Cardiac muscle cell (in vitro differentiated cells and primary cell): ENCODE data around the gene LIMS1. TPM values are rescaled to one million over a fixed set of nuclear protein-coding genes. Genes with fewer than 3 reads are reported as not detected.
"Not testable (repeated sequence)": the region's sequence is repeated elsewhere in the genome, so short reads cannot be mapped to it uniquely, and the experiment has no call there.

Source experiments
- DNase-seq, 2 donors: peaks; one replicate each; pipeline versions ENCODE4 v3.0.0 to v3.0.0-alpha.2; 2010 to 2017; ENCODE audit warnings: low read depth in 1 of 2, low spot score in 1 of 2
- H3K27ac ChIP-seq: fragments of 200-600 bp; sonication (generic); 2 replicates; pipeline ENCODE4 v1.5.1; 2016
- H3K27me3 ChIP-seq: fragments of 200-600 bp; sonication (generic); 2 replicates; pipeline ENCODE4 v1.6.0; 2016; ENCODE audit warnings: control low read depth
- H3K36me3 ChIP-seq: fragments of 200-600 bp; sonication (generic); 2 replicates; pipeline ENCODE4 v1.5.1; 2016; ENCODE audit warnings: control low read depth
- H3K4me1 ChIP-seq: fragments of 200-600 bp; sonication (generic); 2 replicates; pipeline ENCODE4 v1.8.1; 2017; ENCODE audit warnings: low read depth, mild to moderate bottlenecking, mixed run types
- H3K4me3 ChIP-seq: fragments of 200-600 bp; sonication (generic); 2 replicates; pipeline ENCODE4 v1.5.1; 2016; ENCODE audit warnings: mild to moderate bottlenecking
- H3K9me3 ChIP-seq: fragments of 200-600 bp; sonication (generic); 2 replicates; pipeline ENCODE4 v1.5.1; 2017; ENCODE audit warnings: low read depth, mild to moderate bottlenecking, control low read depth
- polyA plus RNA-seq: library from polyadenylated mRNA; unstranded; fragments of >200 nt; fragmentation: Nextera tagmentation; extraction: Ambion mirVana; gene quantifications from 2 replicates; pipeline ENCODE4 v1.2.1, GENCODE V29; 2016
- total RNA-seq: library from RNA; depleted of rRNA; stranded (reverse); fragments of >200 nt; gene quantifications from 2 replicates; pipeline ENCODE4 v1.2.3, GENCODE V29; 2016
- TF ChIP-seq, protein P1 (sequence below): IDR thresholded peaks from 2 replicates; pipeline ENCODE4 v1.5.1; 2012; ENCODE audit warnings: low read depth, mild to moderate bottlenecking, low read length

The LIMS1 gene
- total and polyA plus RNA-seq, 2 experiments from 2014 or later: 29.8 to 56.8 TPM

- Histone ChIP-seq H3K9me3 (no peaks in the 10 kb centered on the region), H3K36me3 (no peaks in the 10 kb centered on the region), H3K4me3 (peak within 1 kb of the TSS; percentile 78), H3K4me1 (peaks cover 4% of the 10 kb centered on the region), H3K27me3 (no peaks in the 10 kb centered on the region), H3K27ac (peak within 1 kb of the TSS; percentile 93)
- TF ChIP-seq, protein P1, sequence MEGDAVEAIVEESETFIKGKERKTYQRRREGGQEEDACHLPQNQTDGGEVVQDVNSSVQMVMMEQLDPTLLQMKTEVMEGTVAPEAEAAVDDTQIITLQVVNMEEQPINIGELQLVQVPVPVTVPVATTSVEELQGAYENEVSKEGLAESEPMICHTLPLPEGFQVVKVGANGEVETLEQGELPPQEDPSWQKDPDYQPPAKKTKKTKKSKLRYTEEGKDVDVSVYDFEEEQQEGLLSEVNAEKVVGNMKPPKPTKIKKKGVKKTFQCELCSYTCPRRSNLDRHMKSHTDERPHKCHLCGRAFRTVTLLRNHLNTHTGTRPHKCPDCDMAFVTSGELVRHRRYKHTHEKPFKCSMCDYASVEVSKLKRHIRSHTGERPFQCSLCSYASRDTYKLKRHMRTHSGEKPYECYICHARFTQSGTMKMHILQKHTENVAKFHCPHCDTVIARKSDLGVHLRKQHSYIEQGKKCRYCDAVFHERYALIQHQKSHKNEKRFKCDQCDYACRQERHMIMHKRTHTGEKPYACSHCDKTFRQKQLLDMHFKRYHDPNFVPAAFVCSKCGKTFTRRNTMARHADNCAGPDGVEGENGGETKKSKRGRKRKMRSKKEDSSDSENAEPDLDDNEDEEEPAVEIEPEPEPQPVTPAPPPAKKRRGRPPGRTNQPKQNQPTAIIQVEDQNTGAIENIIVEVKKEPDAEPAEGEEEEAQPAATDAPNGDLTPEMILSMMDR: no peak
- DNase-seq: peak; percentile 95 to 99
Measured at GRCh38 chr2:108719149-108720044, 185.1 kb downstream of the LIMS1 start, which contains the start of gene RANBP2. Gene RANBP2, plus strand, starts transcription at chr2:108719482. Its CDS starts 125 bp downstream, at chr2:108719607.

DNA sequence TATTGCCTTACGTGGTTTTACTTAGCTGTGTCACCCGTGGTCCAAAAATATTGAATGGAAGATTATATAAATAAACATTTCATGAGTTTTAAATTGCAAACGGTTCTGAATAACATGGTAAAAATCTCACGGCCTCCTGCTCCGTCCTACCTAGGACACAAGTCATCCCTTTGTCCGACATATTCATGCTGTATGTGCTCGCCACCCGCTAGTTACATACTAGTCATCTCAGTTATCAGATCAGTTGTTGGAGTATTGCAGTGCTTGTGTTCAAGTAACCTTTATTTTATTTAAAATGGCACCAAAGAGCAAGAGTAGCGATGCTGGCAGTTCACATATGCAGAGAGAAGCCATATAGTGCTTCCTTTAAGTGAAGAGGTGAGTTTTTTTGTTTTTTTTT, 191.8 kb downstream of the LIMS1 start:
- DNase-seq, H3K36me3 ChIP-seq, H3K9me3 ChIP-seq, H3K27ac ChIP-seq, H3K4me1 ChIP-seq, H3K27me3 ChIP-seq, H3K4me3 ChIP-seq: not testable (repeated sequence)

DNA sequence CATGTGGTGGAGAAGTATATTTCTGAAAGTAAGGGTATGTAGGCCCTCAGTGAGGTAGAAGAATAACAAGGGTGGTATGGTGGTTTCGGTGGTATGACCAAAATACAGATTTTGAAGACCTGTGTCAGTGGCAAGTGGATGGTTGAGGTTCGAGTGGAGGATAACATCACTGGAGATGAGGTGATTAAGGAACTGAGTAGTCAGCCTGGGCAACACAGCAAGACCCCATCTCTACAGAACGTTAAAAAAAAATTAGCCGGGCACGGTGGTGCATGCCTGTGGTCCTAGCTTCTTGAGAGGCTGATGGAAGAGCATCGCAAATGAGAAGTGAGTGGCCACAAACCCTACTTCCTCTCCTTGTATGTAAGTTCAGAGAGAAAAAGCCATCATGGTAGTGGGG, 200.4 kb downstream of the LIMS1 start:
- H3K4me1 ChIP-seq, H3K4me3 ChIP-seq, H3K9me3 ChIP-seq, H3K27me3 ChIP-seq, H3K27ac ChIP-seq, DNase-seq: not testable (repeated sequence)
- peaks cover 15% of the 10 kb centered on the region for H3K36me3 ChIP-seq

Other genes with a start within 250 kb of the LIMS1 start
- gene SULT1C2, start 245.6 kb upstream of the LIMS1 start, total RNA-seq: 3.2 and 3.8 TPM in 2 replicates
- gene SULT1C2, start 245.6 kb upstream of the LIMS1 start, polyA plus RNA-seq: 1.1 and 1.6 TPM in 2 replicates
- 9.3 and 14.3 TPM in 2 replicates for gene SULT1C4, start 156.5 kb upstream of the LIMS1 start, total RNA-seq
- gene SULT1C4, start 156.5 kb upstream of the LIMS1 start, polyA plus RNA-seq: 10.6 and 21.7 TPM in 2 replicates
- 6.6 and 16.1 TPM in 2 replicates for gene GCC2, start 85.3 kb upstream of the LIMS1 start, total RNA-seq
- 25.1 and 46.5 TPM in 2 replicates for gene GCC2, start 85.3 kb upstream of the LIMS1 start, polyA plus RNA-seq
- 34.8 and 55.8 TPM in 2 replicates for gene RANBP2, start 185.0 kb downstream of the LIMS1 start, total RNA-seq
- 12.8 and 20.2 TPM in 2 replicates for gene RANBP2, start 185.0 kb downstream of the LIMS1 start, polyA plus RNA-seq